HG02763 (cell line): Measurements from ENCODE around the gene EFNB3.

Experiments used
- ATAC-seq: cut with Tn5 transposase; IDR thresholded peaks from one replicate; pipeline ENCODE4 v1.9.1; 2021; ENCODE audit warnings: mild to moderate bottlenecking, moderate library complexity; ENCODE audit not compliant: unreplicated experiment

EFNB3 gene

DNA sequence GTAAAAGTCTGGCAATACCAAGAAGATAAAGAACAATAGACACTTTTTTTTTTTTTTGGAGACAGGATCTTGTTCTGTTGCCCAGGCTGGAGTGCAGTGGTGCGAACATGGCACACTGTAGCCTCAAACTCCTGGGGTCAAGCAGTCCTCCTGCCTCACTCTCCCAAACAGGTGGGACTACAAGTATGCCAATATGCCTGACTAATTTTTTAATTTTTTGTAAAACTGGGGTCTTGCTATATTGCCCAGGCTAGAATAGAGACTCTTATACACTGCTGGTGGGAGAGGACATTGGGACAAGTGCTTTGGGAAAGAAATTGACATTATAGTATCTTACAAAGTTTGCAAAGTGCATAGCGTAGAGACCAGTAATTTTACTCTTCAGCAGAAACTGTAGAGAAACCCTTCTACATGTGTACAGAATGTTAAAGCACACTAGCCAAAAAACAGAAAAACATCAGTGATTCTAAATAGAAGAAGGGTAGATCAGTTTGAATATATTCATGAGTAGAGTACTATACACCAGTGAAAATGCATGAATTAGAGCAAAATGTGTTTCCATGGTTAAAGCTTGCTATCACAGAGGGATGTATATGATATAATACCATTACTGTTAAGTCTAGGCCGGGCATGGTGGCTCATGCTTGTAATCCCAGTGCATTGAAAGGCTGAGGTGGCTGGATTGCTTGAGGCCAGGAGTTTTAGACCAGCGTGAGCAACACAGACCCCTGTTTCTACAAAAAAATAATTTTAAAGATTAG, 7.0 kb upstream of the EFNB3 start:
- ATAC-seq = no peak

DNA sequence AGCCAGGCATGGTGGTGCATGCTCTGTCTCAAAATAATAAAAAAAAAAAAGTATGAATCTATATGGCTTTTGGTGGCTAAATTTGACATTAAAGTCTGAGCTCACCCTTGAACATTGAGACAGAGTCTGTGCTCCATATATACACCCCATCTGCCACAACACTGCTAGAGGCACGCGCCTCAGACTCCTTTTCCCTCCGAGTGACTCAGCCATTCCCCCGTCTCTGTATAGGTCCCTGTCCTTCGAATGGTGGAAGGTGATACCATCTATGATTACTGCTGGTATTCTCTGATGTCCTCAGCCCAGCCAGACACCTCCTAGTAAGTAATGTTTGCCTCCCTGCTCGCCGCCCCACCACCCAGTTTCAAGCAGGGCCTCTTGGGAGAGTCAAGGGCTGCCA, 4.5 kb upstream of the EFNB3 start:
- ATAC-seq = no peak

DNA sequence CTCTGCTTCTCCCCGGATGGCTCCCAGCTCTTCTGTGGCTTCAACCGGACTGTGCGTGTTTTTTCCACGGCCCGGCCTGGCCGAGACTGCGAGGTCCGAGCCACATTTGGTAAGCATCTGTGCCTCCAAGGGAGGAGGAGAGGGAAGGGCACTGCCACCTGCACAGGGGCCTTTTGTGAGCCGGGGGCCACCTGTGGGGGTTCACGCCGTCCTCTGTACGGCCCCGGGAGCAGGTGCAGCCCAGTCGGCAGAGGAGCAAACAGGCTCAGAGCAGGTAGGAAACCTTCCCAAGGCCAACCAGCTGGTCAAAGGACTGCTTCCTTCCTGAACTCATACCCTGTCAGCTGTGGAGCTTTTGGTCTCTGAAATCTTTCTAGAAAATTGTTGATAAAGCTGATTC, 3.3 kb upstream of the EFNB3 start:
- ATAC-seq = no peak

DNA sequence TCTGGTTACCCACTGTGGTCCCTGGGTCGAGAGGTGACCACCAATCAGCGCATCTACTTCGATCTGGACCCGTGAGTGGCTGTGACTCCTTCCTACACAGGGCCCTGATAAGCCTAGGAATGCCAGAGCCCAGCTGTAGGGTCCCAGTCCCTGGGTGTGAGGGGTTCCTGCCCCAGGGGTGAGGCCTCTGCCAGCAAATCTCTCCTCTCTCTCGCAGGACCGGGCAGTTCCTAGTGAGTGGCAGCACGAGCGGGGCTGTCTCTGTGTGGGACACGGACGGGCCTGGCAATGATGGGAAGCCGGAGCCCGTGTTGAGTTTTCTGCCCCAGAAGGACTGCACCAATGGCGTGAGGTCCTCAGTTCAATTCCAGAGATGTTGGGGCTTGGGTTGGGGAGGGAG, 2.2 kb upstream of the EFNB3 start:
- no peak for ATAC-seq

DNA sequence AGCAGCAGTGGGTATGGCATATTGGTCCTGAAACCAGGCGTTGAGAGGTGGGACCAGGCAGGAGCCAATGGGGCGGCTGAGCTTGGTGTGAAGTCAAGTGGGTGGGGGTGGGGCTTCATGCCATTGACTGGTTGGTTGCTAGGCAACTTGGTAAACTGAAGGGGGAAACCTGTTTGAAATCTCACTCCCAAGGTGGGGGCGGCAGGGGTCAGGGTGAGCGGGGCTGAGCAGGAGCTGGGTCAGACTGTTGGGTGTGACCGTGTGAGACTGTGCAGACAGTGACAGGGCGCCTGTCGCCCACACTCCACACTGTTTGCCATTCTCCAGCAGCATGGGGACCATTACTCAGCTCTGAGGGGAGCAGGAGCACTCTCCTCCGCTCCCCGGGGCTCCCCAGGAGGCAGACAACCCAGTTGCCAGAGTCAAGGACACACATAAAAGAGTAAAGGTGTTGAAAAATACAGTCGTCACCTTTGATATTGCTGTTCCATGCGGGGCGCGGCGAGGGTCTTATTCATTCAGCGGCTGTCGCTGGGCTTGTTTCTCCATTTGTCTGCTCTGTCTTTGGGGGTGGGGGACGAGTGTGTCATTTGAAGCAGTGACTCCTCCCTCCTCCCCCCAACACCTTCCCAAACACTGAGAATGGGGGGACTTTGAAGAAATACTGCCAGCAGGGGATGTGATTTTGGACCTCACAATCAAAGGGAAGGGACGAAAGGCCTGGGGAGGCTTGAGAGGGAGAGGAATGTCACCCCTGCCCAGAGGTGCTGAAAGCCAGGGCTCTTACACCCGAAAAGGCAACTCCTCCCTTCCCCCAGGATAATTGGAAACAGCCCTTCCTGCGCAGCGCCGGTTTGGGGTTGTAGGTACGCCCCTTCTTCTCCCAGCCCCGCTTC, 1.2 kb upstream of the EFNB3 start:
- ATAC-seq = no peak

DNA sequence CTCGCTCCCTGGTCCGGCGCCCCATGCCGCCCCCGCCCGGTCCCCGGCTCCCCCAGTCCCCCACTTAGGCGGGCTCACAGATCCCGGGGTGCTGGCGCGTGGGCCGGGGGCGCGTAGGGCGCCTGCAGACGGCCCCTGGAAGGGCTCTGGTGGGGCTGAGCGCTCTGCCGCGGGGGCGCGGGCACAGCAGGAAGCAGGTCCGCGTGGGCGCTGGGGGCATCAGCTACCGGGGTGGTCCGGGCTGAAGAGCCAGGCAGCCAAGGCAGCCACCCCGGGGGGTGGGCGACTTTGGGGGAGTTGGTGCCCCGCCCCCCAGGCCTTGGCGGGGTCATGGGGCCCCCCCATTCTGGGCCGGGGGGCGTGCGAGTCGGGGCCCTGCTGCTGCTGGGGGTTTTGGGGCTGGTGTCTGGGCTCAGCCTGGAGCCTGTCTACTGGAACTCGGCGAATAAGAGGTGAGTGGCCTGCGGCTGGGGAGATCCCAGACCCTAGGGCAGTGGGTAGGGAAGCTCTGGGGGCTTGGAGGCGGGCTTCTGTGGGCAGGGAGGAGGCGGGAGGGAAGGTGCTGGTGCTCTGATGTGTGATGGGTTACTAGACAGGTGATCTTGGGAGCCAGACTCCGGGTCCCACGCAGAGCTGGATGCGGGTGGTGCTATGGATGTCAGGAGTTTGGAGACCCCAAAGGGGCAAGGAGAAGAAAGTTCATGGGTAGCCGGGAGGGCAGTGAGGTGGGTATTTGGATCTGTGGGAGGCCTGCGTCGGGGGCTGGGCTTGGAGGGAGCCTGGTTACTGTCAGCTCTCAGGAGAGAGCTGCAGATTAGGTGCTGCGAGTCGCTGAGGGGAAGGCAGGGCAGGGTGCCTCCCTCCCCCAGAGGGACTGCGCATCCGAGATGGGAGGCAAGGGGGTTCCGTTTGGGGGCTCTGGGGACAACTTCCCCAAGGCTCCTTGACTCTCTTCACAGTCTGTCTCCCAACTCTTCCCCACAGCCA, 560 bp downstream of the EFNB3 start:
- no peak for ATAC-seq

DNA sequence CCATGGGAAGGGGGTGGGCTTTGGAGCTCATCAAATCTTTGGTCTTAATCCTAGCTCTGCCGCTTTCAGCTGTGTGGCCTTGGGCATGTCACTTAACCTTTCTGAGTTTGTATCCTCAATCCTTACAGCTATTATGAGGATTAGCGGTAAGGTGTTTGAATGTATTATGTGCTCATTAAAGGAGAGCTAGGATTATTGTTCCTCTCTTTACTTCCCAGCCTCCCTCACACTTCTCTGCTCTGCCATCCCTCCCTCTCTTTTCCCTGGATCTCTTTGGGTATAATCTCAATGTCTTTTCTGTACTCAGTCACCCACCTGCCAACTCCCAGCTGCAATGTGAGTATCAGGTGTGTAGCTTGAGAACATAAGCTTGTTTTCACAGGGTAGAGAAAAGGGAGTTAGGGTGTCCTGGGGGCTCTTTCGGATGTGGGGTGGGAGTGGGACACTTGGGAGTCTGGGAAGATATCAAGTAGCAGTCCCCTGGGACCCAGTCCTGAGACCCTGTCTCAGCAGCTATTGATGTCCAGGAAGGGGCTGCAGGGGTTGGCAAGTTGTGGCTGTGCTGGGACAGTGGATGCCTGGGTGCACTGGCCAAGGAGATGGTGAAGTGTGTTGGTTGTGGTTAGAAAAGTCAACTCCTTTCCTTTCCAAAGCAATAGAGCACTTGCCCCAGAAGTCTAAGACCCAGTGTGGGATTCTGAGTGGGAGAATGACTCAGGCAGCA, 1.8 kb downstream of the EFNB3 start:
- no peak for ATAC-seq

DNA sequence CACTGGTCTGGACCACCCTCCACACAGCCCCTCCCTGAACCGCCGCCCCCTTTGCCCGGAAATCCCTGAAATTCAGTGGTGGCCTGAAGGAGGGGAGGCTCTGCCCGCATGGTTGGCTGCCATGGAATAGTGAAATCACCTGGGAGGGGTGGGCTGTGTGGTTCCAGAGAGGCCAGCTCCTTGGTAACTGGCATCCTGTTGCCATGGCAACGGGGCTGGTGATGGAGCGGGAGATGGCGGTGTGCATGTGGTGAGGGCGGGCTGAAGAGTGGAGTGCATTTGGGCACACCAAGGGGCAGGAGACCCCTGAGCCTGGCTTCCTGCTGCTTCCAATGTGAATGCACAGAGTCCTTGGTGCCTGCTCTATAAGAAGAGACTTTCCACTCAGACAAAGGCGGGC, 2.4 kb downstream of the EFNB3 start:
- ATAC-seq = no peak

DNA sequence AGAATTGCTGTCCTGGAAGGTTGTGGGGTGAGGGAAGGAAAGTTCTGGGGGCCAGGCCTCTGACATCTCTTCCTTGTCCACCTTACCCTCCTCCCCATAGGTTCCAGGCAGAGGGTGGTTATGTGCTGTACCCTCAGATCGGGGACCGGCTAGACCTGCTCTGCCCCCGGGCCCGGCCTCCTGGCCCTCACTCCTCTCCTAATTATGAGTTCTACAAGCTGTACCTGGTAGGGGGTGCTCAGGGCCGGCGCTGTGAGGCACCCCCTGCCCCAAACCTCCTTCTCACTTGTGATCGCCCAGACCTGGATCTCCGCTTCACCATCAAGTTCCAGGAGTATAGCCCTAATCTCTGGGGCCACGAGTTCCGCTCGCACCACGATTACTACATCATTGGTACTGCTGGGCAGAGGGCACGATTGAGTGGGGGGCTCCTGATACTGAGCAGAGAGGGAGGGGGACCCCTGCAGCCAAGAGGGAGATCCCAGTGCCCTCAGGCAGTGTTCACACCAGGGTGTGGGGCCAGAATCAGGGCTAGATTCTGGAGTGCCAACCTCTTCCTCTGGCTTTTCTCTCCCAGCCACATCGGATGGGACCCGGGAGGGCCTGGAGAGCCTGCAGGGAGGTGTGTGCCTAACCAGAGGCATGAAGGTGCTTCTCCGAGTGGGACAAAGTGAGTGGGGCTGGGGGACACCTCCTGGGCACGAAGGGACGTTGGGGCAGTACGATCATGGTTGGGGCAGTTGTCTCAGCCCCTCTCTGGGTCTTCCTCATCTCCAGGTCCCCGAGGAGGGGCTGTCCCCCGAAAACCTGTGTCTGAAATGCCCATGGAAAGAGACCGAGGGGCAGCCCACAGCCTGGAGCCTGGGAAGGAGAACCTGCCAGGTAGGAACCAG, 3.1 kb downstream of the EFNB3 start:
- no peak for ATAC-seq

DNA sequence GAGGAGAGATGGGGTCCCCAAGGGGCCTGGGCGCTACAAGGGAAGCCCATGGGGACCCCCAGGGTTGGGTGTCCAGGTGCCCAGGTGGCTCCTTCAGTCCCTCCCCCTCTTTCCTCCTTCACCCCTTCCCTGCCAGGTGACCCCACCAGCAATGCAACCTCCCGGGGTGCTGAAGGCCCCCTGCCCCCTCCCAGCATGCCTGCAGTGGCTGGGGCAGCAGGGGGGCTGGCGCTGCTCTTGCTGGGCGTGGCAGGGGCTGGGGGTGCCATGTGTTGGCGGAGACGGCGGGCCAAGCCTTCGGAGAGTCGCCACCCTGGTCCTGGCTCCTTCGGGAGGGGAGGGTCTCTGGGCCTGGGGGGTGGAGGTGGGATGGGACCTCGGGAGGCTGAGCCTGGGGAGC, 4.0 kb downstream of the EFNB3 start:
- ATAC-seq = no peak

DNA sequence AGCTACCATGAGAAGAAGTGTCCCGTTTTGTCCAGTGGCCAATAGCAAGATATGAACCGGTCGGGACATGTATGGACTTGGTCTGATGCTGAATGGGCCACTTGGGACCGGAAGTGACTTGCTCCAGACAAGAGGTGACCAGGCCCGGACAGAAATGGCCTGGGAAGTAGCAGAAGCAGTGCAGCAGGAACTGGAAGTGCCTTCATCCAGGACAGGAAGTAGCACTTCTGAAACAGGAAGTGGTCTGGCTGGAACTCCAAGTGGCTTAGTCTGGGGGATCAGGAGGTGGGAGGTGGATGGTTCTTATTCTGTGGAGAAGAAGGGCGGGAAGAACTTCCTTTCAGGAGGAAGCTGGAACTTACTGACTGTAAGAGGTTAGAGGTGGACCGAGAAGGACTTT, 5.3 kb downstream of the EFNB3 start:
- ATAC-seq = no peak

DNA sequence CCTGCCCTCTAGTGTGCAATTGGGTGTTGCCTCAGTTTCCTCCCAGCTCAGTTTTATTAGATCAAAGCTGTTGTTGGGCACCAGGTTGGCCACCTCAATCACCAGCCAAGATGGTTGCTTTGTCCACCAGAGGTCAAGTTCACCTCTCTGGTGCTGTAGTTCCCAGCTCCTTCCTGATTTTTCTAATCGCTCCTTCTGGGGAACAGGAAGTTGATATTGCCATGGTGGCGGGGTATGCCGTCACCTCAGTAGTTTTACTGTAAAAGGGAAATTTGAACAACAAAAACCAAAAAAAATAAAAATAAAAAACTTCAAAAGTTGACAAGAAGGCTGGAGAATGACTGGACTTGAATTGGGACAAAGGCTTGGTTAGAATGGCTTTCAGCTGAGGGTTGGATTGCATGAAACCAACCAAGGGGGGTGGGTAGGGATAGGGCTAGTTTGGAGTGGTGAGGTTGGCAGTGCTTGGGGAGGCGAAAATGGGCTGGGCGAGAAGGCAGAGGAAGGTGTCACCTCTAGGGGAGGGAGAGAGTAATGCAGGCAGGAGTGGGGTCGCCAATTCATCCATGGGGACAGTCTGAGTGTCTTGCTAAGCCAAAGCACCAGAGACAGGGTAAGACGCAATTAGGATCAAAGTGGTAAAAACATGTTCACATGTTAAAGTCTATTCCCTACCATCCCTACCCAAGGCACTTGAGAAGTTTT, 6.2 kb downstream of the EFNB3 start:
- ATAC-seq = no peak

DNA sequence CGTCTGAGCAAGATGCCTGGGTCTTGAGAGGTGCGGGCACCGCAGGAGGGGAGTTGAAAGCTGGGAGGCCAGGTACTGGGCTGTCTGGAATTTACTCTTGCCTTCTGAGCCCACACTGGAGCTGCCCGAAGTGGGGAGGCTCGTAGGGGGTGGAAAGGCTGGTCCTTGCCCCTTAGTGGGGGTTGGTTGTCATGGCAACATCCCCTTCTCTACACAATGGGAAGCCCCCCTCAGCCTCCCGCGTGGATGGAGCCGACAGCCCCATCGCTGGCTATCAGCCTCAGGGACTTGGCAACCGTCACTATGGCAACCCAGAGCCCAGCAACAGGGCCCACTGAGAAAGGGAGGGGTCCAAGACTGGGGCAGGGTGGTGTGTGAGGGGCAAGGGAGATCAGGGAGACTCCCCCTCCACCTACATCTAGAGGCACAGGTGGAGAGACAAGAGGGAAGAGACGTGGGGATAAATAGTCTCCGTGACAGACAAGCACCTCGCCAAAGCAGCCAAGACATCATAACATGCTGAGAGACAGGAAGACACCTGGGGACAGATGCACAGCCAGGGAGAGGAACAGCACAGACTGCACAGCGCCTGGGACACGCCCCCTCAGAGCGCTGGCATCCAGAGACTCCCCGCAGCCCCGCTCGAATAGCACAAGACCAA, 7.2 kb downstream of the EFNB3 start:
- ATAC-seq = no peak

DNA sequence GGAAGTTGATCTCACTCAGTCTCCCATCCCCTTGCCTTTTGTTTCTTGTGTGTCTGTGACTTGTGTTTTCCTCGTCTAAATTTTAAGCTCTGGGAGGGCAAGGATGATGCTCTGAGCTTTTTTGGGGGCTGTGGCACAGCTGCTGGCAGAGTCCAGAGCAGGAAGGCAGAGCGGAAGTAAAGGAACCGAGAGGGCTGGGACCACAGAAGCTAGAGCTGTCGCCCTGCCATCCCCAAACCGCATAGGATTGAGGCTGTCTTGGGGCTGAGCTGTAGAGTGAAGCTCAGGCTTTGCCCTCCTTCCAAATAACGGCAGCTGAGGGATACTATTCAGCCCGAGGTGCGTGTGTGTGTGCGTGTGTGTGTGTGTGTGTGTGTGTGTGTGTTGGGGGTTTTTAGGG, 8.8 kb downstream of the EFNB3 start:
- ATAC-seq = no peak

DNA sequence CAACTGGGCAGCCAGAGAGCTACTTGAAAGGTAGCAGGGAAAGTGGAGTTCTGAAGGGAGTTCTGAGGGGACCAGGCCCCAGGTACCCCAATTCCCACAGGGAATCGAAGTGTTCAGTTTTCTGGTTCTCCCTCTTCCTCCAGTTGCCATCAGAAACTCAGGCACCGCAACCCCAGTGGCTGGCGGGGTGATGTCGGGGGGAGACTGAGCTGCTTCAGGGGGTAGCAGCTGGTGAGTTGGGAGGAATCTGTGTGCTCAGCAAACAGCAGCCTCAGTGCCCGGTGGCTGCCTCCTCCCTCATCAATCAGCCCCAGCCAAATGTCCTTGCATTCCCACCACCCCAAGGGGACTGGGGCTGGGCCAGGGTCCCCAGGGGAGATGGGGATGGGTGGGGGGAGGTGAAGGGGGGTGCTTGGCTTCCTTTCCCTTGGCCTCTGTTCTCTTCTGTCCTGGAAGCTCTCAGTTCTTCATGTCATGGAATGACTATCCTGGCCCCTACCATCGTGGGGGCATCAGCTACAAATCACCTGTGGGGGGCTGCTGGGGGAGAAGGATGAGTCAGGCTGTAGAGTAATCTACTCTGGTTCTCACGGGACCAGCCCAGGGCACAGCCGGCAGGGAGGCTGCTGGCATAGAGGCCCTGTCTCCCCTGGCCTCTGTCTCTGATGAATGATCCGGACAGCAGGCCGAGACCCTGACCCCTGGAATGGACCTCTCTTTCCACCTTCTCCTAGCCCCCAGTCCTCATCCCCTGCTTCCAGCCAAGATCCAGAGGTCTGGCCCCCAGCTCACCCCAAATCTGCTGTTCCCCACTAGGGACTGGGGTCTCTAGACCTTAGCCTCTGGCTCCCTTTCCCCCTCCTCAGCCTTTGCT, 10.0 kb downstream of the EFNB3 start:
- ATAC-seq = no peak

DNA sequence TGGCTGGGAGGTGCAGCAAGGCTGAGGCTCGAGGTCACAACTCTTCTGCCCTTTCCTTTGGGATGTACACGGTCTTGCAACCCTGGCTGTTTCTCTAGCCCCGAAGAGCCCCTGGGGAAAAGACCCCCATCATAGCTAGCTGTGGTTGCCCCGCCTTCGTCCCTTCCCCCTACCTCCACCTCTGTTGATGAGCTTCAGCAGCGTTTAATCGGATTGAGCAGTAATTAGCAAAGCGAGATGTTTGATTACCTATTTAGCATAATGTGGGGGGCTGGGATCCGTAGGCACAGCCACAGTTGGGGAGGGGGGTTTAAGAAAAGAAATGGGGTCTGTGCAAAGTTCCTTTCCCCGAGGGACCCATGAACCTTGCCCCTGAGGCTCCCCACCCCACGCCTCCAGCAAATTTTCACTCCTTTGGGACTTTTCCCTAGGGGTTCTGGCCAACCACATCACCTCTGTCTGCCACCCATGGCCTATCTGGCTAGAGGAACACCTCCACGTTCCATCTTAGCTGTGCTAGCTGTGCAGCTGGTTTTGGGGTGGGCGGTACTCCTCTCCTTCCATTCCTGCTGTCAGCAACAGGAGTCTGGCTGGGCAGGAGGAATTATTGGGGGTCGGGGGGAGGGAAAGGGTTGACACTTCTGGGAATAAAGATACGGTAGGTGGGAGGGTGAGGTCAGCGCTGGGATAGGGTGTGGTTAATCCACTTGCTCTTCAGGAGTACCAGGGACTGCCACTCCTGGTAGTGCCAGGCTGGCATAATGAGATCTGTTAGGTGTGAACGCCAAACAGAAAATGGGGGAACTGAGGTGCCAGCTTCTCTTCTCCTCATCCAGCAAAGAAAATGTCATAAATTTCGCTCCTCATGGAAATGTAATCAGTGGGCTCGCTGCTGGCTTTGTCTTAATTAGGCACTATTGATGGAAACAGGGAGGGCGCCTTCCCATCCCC, 11.2 kb downstream of the EFNB3 start:
- no peak for ATAC-seq
